Measurements from ENCODE around the gene PPP2R3A. TPM values are rescaled to one million over a fixed set of nuclear protein-coding genes. Genes with fewer than 3 reads are reported as not detected.

The PPP2R3A gene
- total RNA-seq, 1 experiment from 2014 or later = 1.1 TPM

GRCh38 chr3:136074546-136075170 lies 109.1 kb downstream of the PPP2R3A start:
- H3K27ac ChIP-seq (ENCODE audit: low read depth, low read length, poor library complexity, severe bottlenecking) = no peak overlapping the region
- POLR2A ChIA-PET (ENCODE audit: low non-redundant PET) = interaction anchor here (0.7 kb wide), 1 partner anchor 675 kb away, joined by 3 read pairs; no protein-coding TSS in a partner anchor
- no peak for DNase-seq (ENCODE audit: low spot score)

GRCh38 chr3:136075218-136075808 lies 109.8 kb downstream of the PPP2R3A start:
- BruUV-seq (replicated peaks) = no TSS peak
- ChIA-PET CTCF (interaction anchor here (0.5 to 2.2 kb wide), 9 partner anchors 113 to 957 kb away, joined by 3 to 14 read pairs (median 3); partner anchors contain the start of genes PCCB and STAG1), POLR2A (ENCODE audit: low non-redundant PET) (no interaction called here)
- Histone ChIP-seq H3K27ac (ENCODE audit: low read depth, low read length, poor library complexity, severe bottlenecking) (no peak overlapping the region), H3K4me3 (ENCODE audit: low read depth, low read length, poor library complexity, severe bottlenecking) (no peak overlapping the region), H3K36me3 (ENCODE audit: insufficient read depth, low read length, poor library complexity, severe bottlenecking) (no peaks in the 10 kb centered on the region), H3K4me1 (ENCODE audit: insufficient read depth, low read length, poor library complexity, severe bottlenecking) (peaks cover 11% of the 10 kb centered on the region), H3K9me3 (ENCODE audit: low read depth, low read length, poor library complexity, severe bottlenecking) (no peaks in the 10 kb centered on the region), H3K27me3 (replicated peaks; ENCODE audit: insufficient read depth, low read depth, low read length, poor library complexity) (no peaks in the 10 kb centered on the region)
- peak; percentile 95 for TF ChIP-seq CTCF (conservative IDR thresholded peaks at IDR 0.05; ENCODE audit: low read depth, low read length)
- no peak for TF ChIP-seq EZH2 (IDR thresholded peaks at IDR 0.05; ENCODE audit: borderline replicate concordance, low read depth, low read length, poor library complexity, severe bottlenecking)
- intact Hi-C loops (cut with micrococcal nuclease; ENCODE audit: unreplicated experiment) = loop anchor here (1.0 to 10.0 kb wide), 10 partner anchors 117 to 1029 kb away; partner anchors contain the start of genes PCCB and STAG1
- peak; percentile 83 for DNase-seq (ENCODE audit: low spot score)

More at GRCh38 chr3:136074546-136075170, 109.1 kb downstream of the PPP2R3A start:
- CTCF ChIA-PET = interaction anchor here (0.5 to 2.2 kb wide), 7 partner anchors 114 to 958 kb away, joined by 3 to 14 read pairs (median 4); partner anchors contain the start of genes PCCB and STAG1
- Histone ChIP-seq H3K4me1 (ENCODE audit: insufficient read depth, low read length, poor library complexity, severe bottlenecking) (peaks cover 11% of the 10 kb centered on the region), H3K27me3 (replicated peaks; ENCODE audit: insufficient read depth, low read depth, low read length, poor library complexity) (no peaks in the 10 kb centered on the region), H3K9me3 (ENCODE audit: low read depth, low read length, poor library complexity, severe bottlenecking) (no peaks in the 10 kb centered on the region), H3K36me3 (ENCODE audit: insufficient read depth, low read length, poor library complexity, severe bottlenecking) (no peaks in the 10 kb centered on the region), H3K4me3 (ENCODE audit: low read depth, low read length, poor library complexity, severe bottlenecking) (no peak overlapping the region)
- no TSS peak for BruUV-seq (replicated peaks)
- TF ChIP-seq CTCF (conservative IDR thresholded peaks at IDR 0.05; ENCODE audit: low read depth, low read length) = no peak
- no peak for TF ChIP-seq EZH2 (IDR thresholded peaks at IDR 0.05; ENCODE audit: borderline replicate concordance, low read depth, low read length, poor library complexity, severe bottlenecking)
- intact Hi-C loops (cut with micrococcal nuclease; ENCODE audit: unreplicated experiment) = loop anchor here (1.0 to 10.0 kb wide), 10 partner anchors 118 to 1030 kb away; partner anchors contain the start of genes PCCB and STAG1

GRCh38 chr3:136075811-136076210 lies 110.3 kb downstream of the PPP2R3A start:
- Histone ChIP-seq H3K4me3 (ENCODE audit: low read depth, low read length, poor library complexity, severe bottlenecking) (no peak overlapping the region), H3K27ac (ENCODE audit: low read depth, low read length, poor library complexity, severe bottlenecking) (no peak overlapping the region), H3K9me3 (ENCODE audit: low read depth, low read length, poor library complexity, severe bottlenecking) (no peaks in the 10 kb centered on the region), H3K36me3 (ENCODE audit: insufficient read depth, low read length, poor library complexity, severe bottlenecking) (no peaks in the 10 kb centered on the region), H3K4me1 (ENCODE audit: insufficient read depth, low read length, poor library complexity, severe bottlenecking) (peaks cover 11% of the 10 kb centered on the region), H3K27me3 (replicated peaks; ENCODE audit: insufficient read depth, low read depth, low read length, poor library complexity) (no peaks in the 10 kb centered on the region)
- no peak for DNase-seq (ENCODE audit: low spot score)
- CTCF ChIA-PET = interaction anchor here (0.7 to 2.2 kb wide), 4 partner anchors 163 to 938 kb away, joined by 3 to 14 read pairs (median 7); partner anchors contain the start of gene STAG1
- TF ChIP-seq EZH2 (IDR thresholded peaks at IDR 0.05; ENCODE audit: borderline replicate concordance, low read depth, low read length, poor library complexity, severe bottlenecking) (no peak), CTCF (conservative IDR thresholded peaks at IDR 0.05; ENCODE audit: low read depth, low read length) (no peak)
- no TSS peak for BruUV-seq (replicated peaks)
- intact Hi-C loops (cut with micrococcal nuclease; ENCODE audit: unreplicated experiment) = loop anchor here (1.0 to 10.0 kb wide), 10 partner anchors 116 to 1029 kb away; partner anchors contain the start of genes PCCB and STAG1
- POLR2A ChIA-PET (ENCODE audit: low non-redundant PET) = no interaction called here

All from A673 (cell line).